M059J (cell line): Measurements from ENCODE around the gene MYORG. TPM values are rescaled to one million over a fixed set of nuclear protein-coding genes. Genes with fewer than 3 reads are reported as not detected.

Experiments used
- DNase-seq: peaks from one replicate; pipeline ENCODE4 v3.0.0-alpha.2; 2012; ENCODE audit warnings: low read depth
- total RNA-seq: library from RNA; depleted of rRNA; stranded (reverse); fragments of >200 nt; shearing (Covaris generic); gene quantifications from 2 replicates; pipeline ENCODE4 v1.2.3, GENCODE V29; 2014; rRNA removed

MYORG gene
- total RNA-seq, 1 experiment from 2014 or later: 3.6 TPM

DNA sequence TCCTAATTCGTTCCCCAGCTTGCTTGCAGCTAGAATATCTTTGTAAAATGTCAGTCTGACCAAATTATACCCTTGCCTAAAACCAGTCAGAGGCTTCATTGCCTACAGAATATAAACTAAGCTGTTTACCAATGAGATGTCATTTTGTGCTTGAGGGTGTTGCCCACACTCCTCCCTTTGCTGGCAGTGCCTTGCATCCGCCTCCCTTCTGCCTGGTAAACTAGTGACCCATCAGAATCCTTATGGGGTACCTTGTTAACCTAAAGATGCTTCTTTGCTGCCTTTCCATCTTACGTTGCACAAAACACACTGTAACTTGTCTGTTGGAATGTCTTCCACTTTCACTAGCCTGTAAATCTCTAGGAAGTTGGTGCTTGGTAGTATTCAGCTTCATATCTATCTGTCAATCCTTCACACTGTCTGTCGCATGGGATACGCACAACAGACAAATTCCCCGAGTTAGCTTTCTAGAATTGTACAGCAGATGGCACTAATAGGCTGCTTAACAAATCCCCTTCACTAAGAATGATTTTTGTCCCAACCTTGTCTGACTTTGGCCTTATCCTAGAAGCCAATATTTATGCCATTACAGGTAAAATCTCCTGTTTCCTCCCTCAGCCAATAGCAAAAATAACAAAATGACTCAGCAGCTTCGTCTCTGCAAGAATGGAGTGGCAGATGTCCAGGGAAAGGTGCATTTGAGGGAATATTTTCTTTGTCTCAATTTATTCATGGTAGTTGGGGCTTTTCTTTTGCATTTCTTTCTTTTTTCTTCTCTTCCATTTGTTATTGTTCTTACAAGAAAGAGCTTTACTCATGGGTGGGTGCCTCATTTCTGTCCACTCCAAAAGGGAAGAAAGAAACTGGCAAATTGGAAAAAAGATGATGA is 44.4 kb downstream of the MYORG start:
- peak; percentile 50 for DNase-seq

DNA sequence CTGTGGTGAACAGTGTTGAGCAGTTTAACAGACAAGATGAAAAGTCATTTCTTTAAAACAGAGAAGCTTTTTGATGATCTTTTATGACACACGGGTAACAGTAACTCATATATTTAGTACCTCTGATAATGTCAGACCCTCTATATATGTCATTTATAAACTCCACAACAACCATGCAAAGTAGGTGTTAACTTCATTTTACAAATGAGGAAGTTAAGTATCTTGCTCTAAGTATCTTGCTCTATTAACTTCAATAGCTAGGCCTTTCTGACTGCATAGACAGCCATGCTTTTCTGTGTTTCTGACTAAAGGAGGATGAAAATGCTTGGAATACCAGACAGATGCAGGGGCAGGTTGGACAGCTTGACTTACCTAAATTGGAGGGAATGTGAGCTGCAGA is 45.5 kb downstream of the MYORG start:
- no peak for DNase-seq

DNA sequence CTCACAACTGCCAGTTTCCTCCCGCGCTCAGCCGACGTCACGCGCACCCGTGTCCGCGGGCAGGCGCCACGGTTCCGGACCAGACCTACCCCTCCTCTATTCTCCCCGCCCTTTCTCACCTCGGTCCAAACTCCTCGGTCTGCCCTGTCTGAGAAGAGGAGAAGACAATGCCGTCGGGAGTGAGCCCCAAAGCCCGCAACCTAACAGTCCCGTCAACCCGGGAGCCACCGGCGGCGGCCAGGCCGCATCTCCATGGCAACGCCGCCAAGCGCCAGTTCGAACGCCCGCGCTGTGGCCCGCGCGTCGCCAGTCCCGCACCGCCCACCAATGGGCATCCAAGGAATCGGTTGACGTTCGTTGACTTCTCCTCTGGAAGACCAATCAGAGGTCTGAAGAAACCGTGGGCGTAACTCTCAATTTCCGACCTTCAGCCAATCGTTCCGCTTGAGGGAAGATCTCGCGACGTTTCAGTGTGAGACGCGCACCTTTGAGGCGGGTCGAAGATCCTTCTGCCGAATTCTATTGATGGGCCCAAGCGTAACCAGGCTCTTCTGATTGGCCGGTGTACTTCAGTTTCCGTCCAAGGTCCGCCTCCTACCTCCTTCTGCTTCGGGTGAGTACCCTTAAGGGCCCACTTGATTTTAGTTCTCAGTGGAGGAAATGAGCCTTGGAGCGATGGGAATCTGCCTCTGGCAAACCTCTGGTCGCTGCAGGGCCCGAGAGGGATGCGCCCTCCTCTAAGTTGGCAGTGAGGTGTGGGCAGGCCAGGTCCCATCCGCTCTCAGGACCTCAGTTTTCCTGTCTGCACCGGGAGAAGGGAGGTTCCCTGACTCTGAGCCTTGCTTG is 47.5 kb downstream of the MYORG start, which contains the start of the genes KIF24 and NUDT2:
Gene KIF24, minus strand, starts transcription at position 282 of the 846 bp plus-strand sequence. CDS start 17,922 bp downstream, outside the sequence.
Gene NUDT2, plus strand, starts transcription at position 583 of the 846 bp plus-strand sequence. CDS start 9,471 bp downstream, outside the sequence.
- peak; percentile 100 for DNase-seq

DNA sequence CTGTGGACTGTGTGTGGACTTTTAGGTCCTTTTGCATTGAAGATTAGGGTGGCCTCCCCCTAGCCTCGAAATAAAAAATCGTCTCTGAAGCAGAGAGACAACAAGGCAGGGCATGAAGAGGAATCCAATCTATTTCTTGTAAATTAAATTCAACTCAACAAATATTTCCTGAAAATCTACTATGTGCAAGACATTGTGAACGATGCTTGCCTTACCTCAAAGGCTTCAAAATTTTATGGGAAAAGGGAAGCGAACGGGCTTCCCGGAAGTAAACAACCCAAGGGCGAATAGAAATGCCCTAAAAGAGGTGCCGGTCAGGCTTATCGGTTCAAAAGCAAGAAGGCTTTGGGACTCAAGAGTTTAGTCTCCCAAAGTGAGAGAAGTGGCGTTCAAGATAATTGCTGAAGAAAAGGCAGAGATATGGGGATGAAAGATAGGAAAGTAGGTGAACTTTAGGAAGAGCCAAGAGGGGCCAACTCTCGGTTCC is 48.2 kb downstream of the MYORG start:
- DNase-seq: peak; percentile 72

DNA sequence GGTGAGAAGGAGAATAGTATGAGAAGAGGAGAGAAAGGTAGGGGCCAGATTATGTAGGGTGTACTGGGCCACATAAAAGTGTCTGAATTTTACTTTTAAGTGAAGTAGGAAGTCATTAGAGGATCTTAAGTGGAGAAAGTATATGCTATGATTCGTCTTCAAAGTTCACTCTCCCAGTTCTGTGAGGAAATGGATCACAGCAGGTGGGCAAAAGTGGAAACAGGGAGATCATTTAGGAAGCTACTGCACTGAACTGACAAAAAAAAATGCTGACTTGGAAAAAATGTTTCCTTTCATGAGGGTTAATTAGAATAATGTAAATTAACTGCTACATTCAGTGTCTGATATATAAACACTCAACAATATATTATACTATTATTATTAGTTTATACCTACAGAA is 50.0 kb downstream of the MYORG start:
- no peak for DNase-seq

DNA sequence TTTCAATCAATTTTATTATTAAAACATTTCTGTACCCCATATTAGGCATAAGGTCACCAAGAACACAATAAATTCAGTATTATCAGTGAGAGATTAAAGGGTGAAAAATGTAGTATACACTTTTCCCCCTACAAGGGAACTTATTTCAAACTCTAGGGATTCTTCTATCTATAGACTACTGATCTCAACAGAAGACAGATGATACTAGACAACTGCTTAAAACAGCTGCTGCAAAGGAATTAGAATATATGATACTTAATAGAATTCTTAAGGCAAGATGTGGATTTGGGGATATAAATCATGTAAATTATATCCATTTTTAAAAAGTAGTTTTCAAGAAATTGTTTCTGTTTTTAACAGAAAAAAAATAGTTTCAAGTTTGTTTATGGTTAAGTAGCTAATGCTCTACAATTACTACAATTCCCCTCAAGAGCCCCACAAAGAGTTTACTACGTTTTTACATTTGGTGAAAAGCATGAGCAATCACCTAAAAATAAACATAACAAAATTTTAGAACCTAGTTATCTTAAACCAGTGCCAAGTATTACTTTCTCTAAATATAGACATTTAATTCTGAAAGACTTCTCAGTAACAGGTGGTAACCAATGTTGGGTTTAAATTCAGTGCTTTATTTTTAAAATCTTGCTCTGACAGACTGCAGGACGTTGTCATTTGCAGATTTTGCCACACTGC is 53.7 kb downstream of the MYORG start:
- no peak for DNase-seq

GRCh38 chr9:34321451-34321850 is 55.2 kb downstream of the MYORG start:
- no peak for DNase-seq

DNA sequence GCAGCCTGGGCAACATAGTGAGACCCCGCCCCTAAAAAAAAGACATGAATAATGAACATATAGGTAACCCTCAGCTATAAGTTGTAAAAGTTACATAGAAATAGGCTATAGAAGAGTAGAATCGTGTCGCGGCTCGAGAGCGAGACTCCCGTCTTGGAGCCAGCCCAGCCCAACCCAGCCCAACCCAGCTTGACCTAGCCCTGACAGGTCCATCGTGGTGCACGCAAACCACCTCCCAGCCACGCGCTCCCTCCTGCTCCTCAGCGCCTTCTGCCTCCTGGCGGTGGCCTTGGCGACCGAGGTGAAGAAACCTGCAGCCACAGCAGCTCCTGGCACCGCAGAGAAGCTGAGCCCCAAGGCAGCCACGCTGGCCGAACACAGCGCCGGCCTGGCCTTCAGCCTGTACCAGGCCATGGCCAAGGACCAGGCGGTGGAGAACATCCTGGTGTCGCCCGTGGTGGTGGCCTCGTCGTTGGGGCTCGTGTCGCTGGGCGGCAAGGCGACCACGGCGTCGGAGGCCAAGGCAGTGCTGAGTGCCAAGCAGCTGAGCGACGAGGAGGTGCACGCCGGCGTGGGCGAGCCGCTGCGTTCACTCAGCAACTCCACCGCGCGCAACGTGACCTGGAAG is 58.4 kb downstream of the MYORG start:
- no peak for DNase-seq

GRCh38 chr9:34317436-34317835 is 59.3 kb downstream of the MYORG start:
- no peak for DNase-seq

Other genes with a start within 250 kb of the MYORG start
- gene UBAP1, start 197.9 kb downstream of the MYORG start, total RNA-seq: 33.2 and 40.4 TPM in 2 replicates
- 4.6 and 9.0 TPM in 2 replicates for gene KIF24, start 47.6 kb downstream of the MYORG start, total RNA-seq
- gene NUDT2, start 47.3 kb downstream of the MYORG start, total RNA-seq: 45.6 and 59.9 TPM in 2 replicates
- gene FAM219A, start 81.7 kb upstream of the MYORG start, total RNA-seq: 14.6 and 31.1 TPM in 2 replicates
- not detected in 2 replicates for gene DNAI1, start 81.9 kb upstream of the MYORG start, total RNA-seq
- gene ENHO, start 146.1 kb upstream of the MYORG start, total RNA-seq: 0.71 and 2.0 TPM in 2 replicates
- 0.05 and 0.07 TPM in 2 replicates for gene CNTFR, start 212.8 kb upstream of the MYORG start, total RNA-seq
- 16.7 and 23.3 TPM in 2 replicates for gene RPP25L, start 235.2 kb upstream of the MYORG start, total RNA-seq
- gene DCTN3, start 243.6 kb upstream of the MYORG start, total RNA-seq: 159 and 180 TPM in 2 replicates